ENCODE measurements around the gene ARF6.

ARF6 gene

DNA sequence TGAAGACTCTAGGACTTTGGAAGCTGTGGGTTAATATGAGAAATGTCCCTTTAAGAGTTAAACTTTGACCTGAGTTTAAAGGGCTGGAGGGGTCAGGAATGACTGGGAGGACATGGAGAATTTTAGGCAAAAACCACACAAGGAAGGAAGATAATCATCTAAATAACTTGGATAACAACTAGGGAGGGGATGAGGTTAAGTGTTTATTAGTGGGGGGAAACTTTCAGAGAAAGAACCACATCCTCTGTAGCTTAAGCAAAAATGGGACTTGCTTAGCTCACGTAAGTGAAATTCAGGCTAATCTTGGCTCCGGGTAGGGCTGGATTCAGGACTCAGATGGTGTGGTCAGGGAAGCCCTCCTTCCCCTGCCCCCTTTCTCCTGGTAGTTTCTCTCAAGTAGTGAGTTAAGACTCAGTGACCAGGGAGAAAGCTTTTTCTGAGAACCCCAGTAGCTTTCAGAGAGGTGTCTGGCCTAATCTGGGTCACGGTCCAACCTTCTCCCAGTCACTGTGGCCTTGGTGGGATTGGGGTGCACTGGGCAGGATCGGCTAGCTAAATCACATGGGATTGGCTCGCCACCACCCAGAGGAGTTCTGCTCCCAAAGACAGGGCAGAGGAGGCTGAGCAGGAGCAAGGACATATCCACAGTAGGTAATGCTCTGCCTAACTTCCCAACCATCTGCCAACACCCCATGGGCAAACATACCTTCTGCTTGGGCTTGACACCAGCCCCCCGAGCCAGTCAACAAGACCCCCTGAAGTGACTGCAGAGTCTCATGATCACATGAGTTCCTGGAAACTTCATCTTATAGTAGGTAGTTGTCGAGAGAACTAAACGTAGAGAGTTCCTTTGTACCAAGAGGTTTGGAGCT lies 52.8 kb downstream of the ARF6 start:
- no peak for DNase-seq

Data from SIG-M5 (cell line).